IMR-90 (cell line): ENCODE results near the gene HIKESHI. TPM values are rescaled to one million over a fixed set of nuclear protein-coding genes. Genes with fewer than 3 reads are reported as not detected.

Experiments used
- ATAC-seq: fragments of 200-7000 bp; cut with Tn5 transposase; 2 replicates; pipeline ENCODE4 v1.9.1; 2020; ENCODE audit warnings: low read depth, mild to moderate bottlenecking, moderate library complexity
- BruUV-seq: library from RNA; stranded (reverse); fragments of 400-500 nt; replicated peaks from 2 replicates; lab custom pipeline; 2021; lab: Mats Ljungman, UMichigan
- CTCF ChIA-PET: fragments of 300-600 bp; formaldehyde crosslinking; extraction: SDS; loops from one replicate; lab custom pipeline; 2021; ENCODE audit warnings: antibody characterized with exemption; lab: Yijun Ruan, JAX
- POLR2A ChIA-PET: fragments of 300-600 bp; sonication (Branson Sonifier 250); formaldehyde crosslinking; loops from one replicate; lab custom pipeline; 2022; ENCODE audit warnings: antibody characterized with exemption; ENCODE audit not compliant: unreplicated experiment; lab: Charles Lee
- DNase-seq: peaks from one replicate; pipeline ENCODE4 v3.0.0; 2013
- H2AFZ ChIP-seq: replicated peaks from 2 replicates; pipeline ENCODE3; 2013; ENCODE audit warnings: low read length, mild to moderate bottlenecking; ENCODE audit not compliant: poor library complexity
- H2AK5ac ChIP-seq: 2 replicates; pipeline ENCODE4 v1.6.1; 2013; ENCODE audit warnings: low read depth, low read length, inconsistent platforms
- H2AK9ac ChIP-seq: replicated peaks from 2 replicates; pipeline ENCODE3; 2013; ENCODE audit warnings: mild to moderate bottlenecking, low read depth, low read length, moderate library complexity; ENCODE audit not compliant: poor library complexity
- H2BK120ac ChIP-seq: 2 replicates; pipeline ENCODE4 v1.6.1; 2013; ENCODE audit warnings: low read depth, low read length, inconsistent platforms
- H2BK15ac ChIP-seq: 3 replicates; pipeline ENCODE4 v1.6.1; 2013; ENCODE audit warnings: low read depth, low read length, inconsistent platforms
- H2BK20ac ChIP-seq: 2 replicates; pipeline ENCODE4 v1.6.1; 2013; ENCODE audit warnings: low read depth, mild to moderate bottlenecking, inconsistent platforms, low read length, moderate library complexity
- H2BK5ac ChIP-seq: 2 replicates; pipeline ENCODE4 v1.6.1; 2013; ENCODE audit warnings: mild to moderate bottlenecking, low read depth, low read length, inconsistent platforms; ENCODE audit not compliant: poor library complexity, severe bottlenecking
- H3K14ac ChIP-seq: replicated peaks from 2 replicates; pipeline ENCODE4 v1.6.1; 2013; ENCODE audit warnings: low read depth, low read length, inconsistent platforms
- H3K18ac ChIP-seq: 2 replicates; pipeline ENCODE4 v1.6.1; 2013; ENCODE audit warnings: low read depth, low read length, control low read depth
- H3K23ac ChIP-seq: 2 replicates; pipeline ENCODE4 v1.6.1; 2013; ENCODE audit warnings: low read depth, low read length, inconsistent platforms
- H3K27ac ChIP-seq: 2 replicates; pipeline ENCODE4 v1.5.1; 2013; ENCODE audit warnings: mild to moderate bottlenecking, control low read depth, low read length; ENCODE audit not compliant: insufficient read depth
- H3K27me3 ChIP-seq: 2 replicates; pipeline ENCODE4 v1.6.1; 2013; ENCODE audit warnings: low read length; ENCODE audit not compliant: control insufficient read depth, insufficient read depth
- H3K36me3 ChIP-seq: 2 replicates; pipeline ENCODE4 v1.6.1; 2013; ENCODE audit warnings: low read length, mixed read lengths; ENCODE audit not compliant: control insufficient read depth, insufficient read depth
- H3K4ac ChIP-seq: 2 replicates; pipeline ENCODE4 v1.6.1; 2013; ENCODE audit warnings: low read depth, low read length, inconsistent platforms
- H3K4me1 ChIP-seq: 2 replicates; pipeline ENCODE4 v1.6.1; 2013; ENCODE audit warnings: low read length, mixed read lengths; ENCODE audit not compliant: control insufficient read depth, insufficient read depth
- H3K4me2 ChIP-seq: 2 replicates; pipeline ENCODE4 v1.6.1; 2013; ENCODE audit warnings: low read depth, mild to moderate bottlenecking, control low read depth, low read length, moderate library complexity
- H3K4me3 ChIP-seq: 2 replicates; pipeline ENCODE4 v1.5.1; 2013; ENCODE audit warnings: low read depth, mild to moderate bottlenecking, control low read depth, low read length, moderate library complexity; ENCODE audit not compliant: insufficient read depth
- H3K56ac ChIP-seq: 2 replicates; pipeline ENCODE4 v1.6.1; 2013; ENCODE audit warnings: low read length, inconsistent platforms; ENCODE audit not compliant: insufficient read depth; ENCODE audit errors: extremely low read depth
- H3K79me1 ChIP-seq, 2 experiments: 2 replicates each; pipeline ENCODE4 v1.6.1; 2013; ENCODE audit warnings: low read length in 2 of 2, inconsistent platforms in 1 of 2, low read depth in 1 of 2
- H3K9ac ChIP-seq: 2 replicates; pipeline ENCODE4 v1.6.1; 2013; ENCODE audit warnings: low read depth, low read length, control low read depth
- H3K9me1 ChIP-seq: 2 replicates; pipeline ENCODE4 v1.6.1; 2013; ENCODE audit warnings: low read length, inconsistent platforms; ENCODE audit not compliant: insufficient read depth
- H3K9me3 ChIP-seq: 2 replicates; pipeline ENCODE4 v1.6.1; 2013; ENCODE audit warnings: low read length; ENCODE audit not compliant: control insufficient read depth, insufficient read depth
- H4K20me1 ChIP-seq: 2 replicates; pipeline ENCODE4 v1.6.1; 2013; ENCODE audit warnings: low read length, inconsistent platforms; ENCODE audit not compliant: insufficient read depth
- H4K5ac ChIP-seq: 2 replicates; pipeline ENCODE4 v1.6.1; 2013; ENCODE audit warnings: mild to moderate bottlenecking, low read depth, low read length, control low read depth
- H4K8ac ChIP-seq, 2 experiments: 2 replicates each; pipeline ENCODE4 v1.6.1; 2013; ENCODE audit warnings: low read depth in 2 of 2, low read length in 2 of 2, control low read depth in 1 of 2, inconsistent platforms in 1 of 2
- H4K91ac ChIP-seq: 2 replicates; pipeline ENCODE4 v1.6.1; 2013; ENCODE audit warnings: low read depth, low read length, inconsistent platforms; ENCODE audit not compliant: insufficient read depth
- CHD1 ChIP-seq: IDR thresholded peaks from 2 replicates; pipeline ENCODE4 v1.6.1; 2012; ENCODE audit warnings: low read depth, low read length, improper control_type of control experiment
- MAZ ChIP-seq: IDR thresholded peaks from 2 replicates; pipeline ENCODE4 v1.6.1; 2012; ENCODE audit warnings: low read depth, mild to moderate bottlenecking, low read length, improper control_type of control experiment, moderate library complexity, borderline replicate concordance
- NFE2L2 ChIP-seq: fragments of 150-350 bp; IDR thresholded peaks from 2 replicates; pipeline ENCODE4 v1.6.1; 2016; ENCODE audit warnings: low read depth, mild to moderate bottlenecking, low read length
- RAD21 ChIP-seq: IDR thresholded peaks from 2 replicates; pipeline ENCODE4 v1.6.1; 2012; ENCODE audit warnings: low read length, improper control_type of control experiment
- RCOR1 ChIP-seq: IDR thresholded peaks from 2 replicates; pipeline ENCODE4 v1.6.1; 2012; ENCODE audit warnings: mild to moderate bottlenecking, low read length, improper control_type of control experiment; ENCODE audit not compliant: insufficient replicate concordance
- RFX5 ChIP-seq: IDR thresholded peaks from 2 replicates; pipeline ENCODE4 v1.8.0; 2012; ENCODE audit warnings: low read depth, mild to moderate bottlenecking, low read length, moderate library complexity
- WGBS, 2 experiments: methylation state at CpG; one replicate each; pipeline versions ENCODE4 v1.1.5 to v1.1.7; 2013; ENCODE audit warnings: missing lambda C conversion rate in 2 of 2; ENCODE audit not compliant: insufficient read length in 1 of 2; ENCODE audit errors: extremely low coverage in 2 of 2; 5-methylcytosine and 5-hydroxymethylcytosine counted together
- dilution Hi-C: fragments of 300-500 bp; cut with HindIII; formaldehyde crosslinking; loops from one replicate; pipeline ENCODE4 v1.14.3; 2018; ENCODE audit warnings: low sequenced_read_pairs; ENCODE audit not compliant: unreplicated experiment
- in situ Hi-C: fragments of 300-500 bp; cut with MboI; formaldehyde crosslinking; loops from 3 replicates; pipeline ENCODE4 v1.14.3; 2019; ENCODE audit warnings: low sequenced_read_pairs, inconsistent platforms, mixed read lengths
- intact Hi-C: fragments of 100-400 bp; cut with micrococcal nuclease; formaldehyde crosslinking; loops from 2 replicates; pipeline ENCODE4 v1.10.0; 2022
- polyA plus RNA-seq, 3 experiments: library from polyadenylated mRNA; depleted of rRNA; stranded (reverse); fragments of >200 nt; gene quantifications; 2 replicates each; pipeline ENCODE4 v1.2.3, GENCODE V29; 2012; ENCODE audit warnings: low replicate concordance in 1 of 3
- total RNA-seq: library from RNA; depleted of rRNA; stranded (reverse); fragments of >200 nt; gene quantifications from 2 replicates; pipeline ENCODE4 v1.2.3, GENCODE V29; 2012
- TF ChIP-seq, protein P1 (sequence below): fragments of 150-350 bp; IDR thresholded peaks from 2 replicates; pipeline ENCODE4 v1.6.1; 2017; ENCODE audit warnings: mild to moderate bottlenecking, antibody characterized with exemption, low read length, low read depth
- TF ChIP-seq, protein P2 (sequence below): conservative IDR thresholded peaks from 2 replicates; pipeline ENCODE4 v1.5.1; 2012; ENCODE audit warnings: mild to moderate bottlenecking, low read depth, low read length, improper control_type of control experiment

HIKESHI gene
- total and polyA plus RNA-seq, 2 of the 4 experiments (the other 2 are of a cell fraction), result 49.4 to 73.5 TPM

DNA sequence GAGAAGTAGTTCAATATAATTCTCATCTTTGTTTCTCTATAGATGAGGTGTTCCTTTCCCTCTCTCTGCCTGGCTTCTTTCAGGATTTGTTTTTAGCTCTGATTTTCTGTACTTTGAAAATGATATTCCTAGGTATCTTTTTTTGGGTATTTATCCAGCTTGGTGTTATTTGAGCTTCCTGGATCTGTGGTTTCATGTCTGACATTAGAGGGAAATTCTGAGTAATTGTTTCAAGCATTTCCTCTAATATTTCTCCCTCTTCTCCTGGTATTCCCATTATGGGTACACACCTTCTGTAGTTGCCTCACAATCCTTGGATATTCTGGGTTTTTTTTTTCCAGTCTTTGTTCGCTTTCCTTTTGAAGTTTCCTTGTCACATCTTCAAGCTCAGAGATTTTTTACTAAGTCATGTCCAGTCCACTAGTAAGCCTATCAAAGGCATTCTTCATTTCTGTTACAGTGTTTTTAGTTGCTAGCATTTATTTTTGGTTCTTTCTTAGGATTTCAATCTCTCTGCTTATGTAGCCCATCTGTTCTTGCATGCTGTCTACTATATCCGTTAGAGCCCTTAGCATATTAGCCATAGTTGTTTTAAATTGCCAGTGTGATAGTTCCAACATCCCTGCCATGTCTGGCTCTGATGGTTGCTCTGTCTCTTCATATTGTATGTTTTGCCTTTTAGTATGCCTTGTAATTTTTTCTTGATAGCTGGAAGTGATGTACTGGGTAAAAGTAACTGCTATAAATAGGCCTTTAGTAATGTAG, 78.4 kb downstream of the HIKESHI start:
- BruUV-seq, result no TSS peak
- no CpG with 5 or more reads among the region's 2 CpGs for WGBS, 2 experiments
- no peaks in the 10 kb centered on the region for H3K79me1 ChIP-seq
- dilution Hi-C loops, result no loop called here
- H3K27me3 ChIP-seq, result no peaks in the 10 kb centered on the region
- H4K91ac ChIP-seq, result no peak overlapping the region
- intact Hi-C loops, result no loop called here
- H3K4me2 ChIP-seq, result no peak overlapping the region
- TF ChIP-seq MAZ (no peak), RFX5 (no peak), RAD21 (no peak), NFE2L2 (no peak), CHD1 (no peak), RCOR1 (no peak)
- TF ChIP-seq, protein P1, sequence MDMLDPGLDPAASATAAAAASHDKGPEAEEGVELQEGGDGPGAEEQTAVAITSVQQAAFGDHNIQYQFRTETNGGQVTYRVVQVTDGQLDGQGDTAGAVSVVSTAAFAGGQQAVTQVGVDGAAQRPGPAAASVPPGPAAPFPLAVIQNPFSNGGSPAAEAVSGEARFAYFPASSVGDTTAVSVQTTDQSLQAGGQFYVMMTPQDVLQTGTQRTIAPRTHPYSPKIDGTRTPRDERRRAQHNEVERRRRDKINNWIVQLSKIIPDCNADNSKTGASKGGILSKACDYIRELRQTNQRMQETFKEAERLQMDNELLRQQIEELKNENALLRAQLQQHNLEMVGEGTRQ, result no peak
- TF ChIP-seq, protein P2, sequence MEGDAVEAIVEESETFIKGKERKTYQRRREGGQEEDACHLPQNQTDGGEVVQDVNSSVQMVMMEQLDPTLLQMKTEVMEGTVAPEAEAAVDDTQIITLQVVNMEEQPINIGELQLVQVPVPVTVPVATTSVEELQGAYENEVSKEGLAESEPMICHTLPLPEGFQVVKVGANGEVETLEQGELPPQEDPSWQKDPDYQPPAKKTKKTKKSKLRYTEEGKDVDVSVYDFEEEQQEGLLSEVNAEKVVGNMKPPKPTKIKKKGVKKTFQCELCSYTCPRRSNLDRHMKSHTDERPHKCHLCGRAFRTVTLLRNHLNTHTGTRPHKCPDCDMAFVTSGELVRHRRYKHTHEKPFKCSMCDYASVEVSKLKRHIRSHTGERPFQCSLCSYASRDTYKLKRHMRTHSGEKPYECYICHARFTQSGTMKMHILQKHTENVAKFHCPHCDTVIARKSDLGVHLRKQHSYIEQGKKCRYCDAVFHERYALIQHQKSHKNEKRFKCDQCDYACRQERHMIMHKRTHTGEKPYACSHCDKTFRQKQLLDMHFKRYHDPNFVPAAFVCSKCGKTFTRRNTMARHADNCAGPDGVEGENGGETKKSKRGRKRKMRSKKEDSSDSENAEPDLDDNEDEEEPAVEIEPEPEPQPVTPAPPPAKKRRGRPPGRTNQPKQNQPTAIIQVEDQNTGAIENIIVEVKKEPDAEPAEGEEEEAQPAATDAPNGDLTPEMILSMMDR, result no peak
- no peak overlapping the region for H2BK5ac ChIP-seq
- ChIA-PET CTCF (interaction anchor here (0.7 to 1.1 kb wide), 2 partner anchors 20 to 33 kb away, joined by 3 read pairs; no protein-coding TSS in a partner anchor), POLR2A (no interaction called here)
- DNase-seq (no peak), ATAC-seq (no peak)
- H3K4me1 ChIP-seq, result no peaks in the 10 kb centered on the region
- H2BK20ac ChIP-seq, result no peak overlapping the region
- no peak overlapping the region for H3K4ac ChIP-seq
- no peak overlapping the region for H3K27ac ChIP-seq
- no peak overlapping the region for H2BK15ac ChIP-seq
- H3K4me3 ChIP-seq, result no peak overlapping the region
- no peak overlapping the region for H3K23ac ChIP-seq
- H4K8ac ChIP-seq, result no peak overlapping the region
- H3K36me3 ChIP-seq, result no peaks in the 10 kb centered on the region
- H2AK9ac ChIP-seq, result no peak overlapping the region
- no peak overlapping the region for H2BK120ac ChIP-seq
- no peak overlapping the region for H3K14ac ChIP-seq
- H3K9me1 ChIP-seq, result no peaks in the 10 kb centered on the region
- no peak overlapping the region for H4K5ac ChIP-seq
- H3K18ac ChIP-seq, result no peak overlapping the region
- H3K9ac ChIP-seq, result no peak overlapping the region
- no peak overlapping the region for H2AFZ ChIP-seq
- in situ Hi-C loops, result no loop called here
- H3K9me3 ChIP-seq, result no peaks in the 10 kb centered on the region
- no peak overlapping the region for H2AK5ac ChIP-seq
- no peaks in the 10 kb centered on the region for H4K20me1 ChIP-seq
- H3K56ac ChIP-seq, result no peak overlapping the region
